GM21576 (cell line): ENCODE data around the gene NACA.
A peak's percentile ranks its signal among the peaks of the same experiment; 100 is the strongest.

Experiments
- ATAC-seq: cut with Tn5 transposase; IDR thresholded peaks from one replicate; pipeline ENCODE4 v1.9.1; 2021; ENCODE audit warnings: mild to moderate bottlenecking, moderate library complexity; ENCODE audit not compliant: unreplicated experiment

The NACA gene

DNA sequence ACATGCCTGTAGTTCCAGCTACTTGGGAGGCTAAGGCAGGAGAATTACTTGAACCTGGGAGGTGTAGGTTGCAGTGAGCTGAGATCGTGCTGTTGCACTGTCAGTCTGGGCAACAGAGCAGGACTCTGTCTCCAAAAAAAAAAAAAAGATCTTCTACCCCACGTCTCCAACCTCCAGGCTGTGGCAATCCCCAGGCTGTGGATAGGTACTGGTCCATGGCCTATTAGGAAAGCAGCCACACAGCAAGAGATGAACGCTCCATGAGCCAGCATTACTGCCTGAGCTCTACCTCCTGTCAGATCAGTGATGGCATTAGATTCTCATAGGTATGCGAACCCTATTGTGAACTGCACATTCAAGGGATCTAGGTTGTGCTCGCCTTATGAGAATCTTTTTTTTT, 30.9 kb downstream of the NACA start:
- ATAC-seq: no peak

DNA sequence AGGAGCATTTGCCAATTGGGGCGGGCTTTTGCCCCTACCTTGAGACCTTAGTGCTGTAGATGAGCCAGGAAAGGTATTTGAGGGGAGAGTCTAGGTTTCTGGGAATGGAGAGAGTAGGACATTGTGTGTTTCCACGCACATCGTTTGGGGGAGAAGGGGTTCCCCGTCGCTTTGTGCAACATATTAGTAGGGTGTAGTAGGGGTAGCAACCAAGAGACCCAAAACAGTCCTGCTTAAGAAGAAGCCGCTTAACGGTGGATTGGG, 36.3 kb downstream of the NACA start:
- no peak for ATAC-seq

DNA sequence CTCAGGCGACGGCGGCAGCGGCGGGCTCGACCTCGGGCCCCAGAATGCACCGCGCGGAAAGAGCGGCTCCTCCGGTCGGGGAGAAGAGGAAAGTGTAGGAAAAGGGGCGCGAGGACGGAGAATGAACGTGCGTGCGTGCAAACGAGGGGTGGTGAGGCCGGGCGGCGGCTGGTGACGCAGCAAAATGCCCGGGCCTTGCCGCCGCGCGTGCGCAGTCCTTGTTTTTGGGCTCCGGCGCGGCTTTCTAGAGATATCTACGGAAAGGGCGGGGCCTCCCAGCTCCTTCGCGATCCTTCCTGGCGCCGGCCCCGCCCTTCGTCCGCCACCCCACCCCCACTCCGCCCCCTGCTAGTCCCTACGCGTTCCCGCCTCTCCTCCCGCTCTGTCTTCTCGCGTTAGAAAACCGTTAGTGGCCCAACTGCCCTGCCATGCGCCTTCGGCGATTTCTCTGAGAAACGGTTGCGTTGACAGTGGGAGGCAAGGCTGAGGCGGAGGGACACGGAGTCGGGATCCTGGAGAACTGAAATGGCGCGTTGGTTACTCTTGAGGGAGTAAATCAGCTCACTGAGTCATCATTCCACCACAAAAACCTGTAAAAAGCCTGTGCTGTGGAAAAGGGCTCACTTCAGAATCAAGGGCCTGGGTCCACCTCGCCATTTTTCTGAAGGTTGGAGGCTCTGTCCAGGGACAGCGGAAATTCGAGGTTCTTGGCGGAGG, 36.8 kb downstream of the NACA start, which contains the start of gene PTGES3:
Gene PTGES3 (minus strand): TSS at position 156 of the 717 bp plus-strand sequence. CDS start 285 bp downstream, outside the sequence.
- peak; percentile 63 for ATAC-seq

DNA sequence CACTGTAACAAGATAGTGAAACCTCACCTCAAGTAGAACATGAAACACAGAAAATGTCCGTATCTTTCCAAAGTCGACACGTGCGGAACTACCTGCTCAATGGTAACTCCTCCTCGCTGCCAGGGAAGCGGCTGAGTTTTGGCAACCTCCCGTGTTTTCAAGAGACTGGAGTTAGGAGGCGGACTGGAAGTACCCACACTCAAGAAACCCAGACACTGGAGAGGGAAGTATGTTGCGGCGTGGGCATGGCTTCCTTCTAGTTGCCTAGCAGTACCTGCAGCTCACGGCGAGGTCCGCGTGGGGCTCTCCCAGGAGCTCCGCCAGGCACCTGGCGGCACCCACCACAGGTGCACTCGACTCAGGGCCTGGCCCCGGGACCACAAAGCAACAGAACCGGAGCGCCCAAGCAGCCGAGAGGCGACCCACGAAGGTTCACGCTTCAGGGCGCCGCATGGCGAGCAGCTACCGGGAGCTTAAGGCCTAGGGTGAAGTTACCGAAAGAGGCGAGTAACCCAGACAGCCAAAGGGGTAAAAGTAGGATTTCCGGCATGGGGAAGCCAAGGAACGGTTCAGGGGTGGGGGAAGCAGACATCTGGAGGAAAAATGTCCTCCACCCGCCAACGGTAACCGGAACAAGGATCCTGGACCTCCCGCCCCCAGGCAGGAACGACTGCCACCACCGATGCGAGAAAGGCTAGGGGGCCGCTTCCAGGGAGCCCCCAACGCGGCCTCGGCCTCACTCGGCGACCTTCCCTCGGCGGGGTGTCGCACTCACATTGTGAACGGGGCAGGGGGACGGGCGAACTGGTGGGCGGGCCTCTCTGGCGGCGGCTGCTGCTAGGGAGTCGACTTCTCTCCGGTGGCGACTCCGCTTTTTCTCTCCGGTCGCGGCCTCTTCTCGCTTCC, 37.6 kb downstream of the NACA start:
- ATAC-seq: peak; percentile 3

DNA sequence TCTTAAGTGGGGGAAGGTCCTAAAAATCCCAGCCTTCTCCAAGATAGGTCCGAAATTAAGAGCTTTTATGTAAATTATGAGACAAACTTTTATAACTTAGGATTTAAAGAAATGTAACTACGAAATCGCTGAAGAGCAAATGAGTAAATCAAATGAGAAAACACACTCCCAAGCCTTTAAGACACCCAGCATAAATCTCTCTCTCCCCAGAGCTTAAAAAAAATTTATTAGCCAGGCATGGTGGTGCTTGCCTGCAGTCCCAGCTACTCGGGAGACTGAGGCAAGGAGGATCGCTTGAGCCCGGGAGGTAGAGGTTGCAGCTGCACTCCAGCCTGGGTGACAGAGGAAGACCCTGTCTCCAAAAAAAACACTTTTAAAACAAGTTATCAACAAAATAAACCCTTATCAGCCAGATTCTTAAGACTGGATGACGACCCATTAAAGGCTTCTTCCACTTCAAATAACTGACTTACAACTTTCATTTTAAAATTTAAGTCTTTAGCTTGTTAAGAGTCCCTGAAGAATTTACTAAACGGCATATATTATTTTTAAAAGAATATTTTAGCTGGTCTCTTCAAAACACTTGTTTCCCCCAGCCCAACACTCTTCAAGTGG, 40.2 kb downstream of the NACA start:
- ATAC-seq: no peak

DNA sequence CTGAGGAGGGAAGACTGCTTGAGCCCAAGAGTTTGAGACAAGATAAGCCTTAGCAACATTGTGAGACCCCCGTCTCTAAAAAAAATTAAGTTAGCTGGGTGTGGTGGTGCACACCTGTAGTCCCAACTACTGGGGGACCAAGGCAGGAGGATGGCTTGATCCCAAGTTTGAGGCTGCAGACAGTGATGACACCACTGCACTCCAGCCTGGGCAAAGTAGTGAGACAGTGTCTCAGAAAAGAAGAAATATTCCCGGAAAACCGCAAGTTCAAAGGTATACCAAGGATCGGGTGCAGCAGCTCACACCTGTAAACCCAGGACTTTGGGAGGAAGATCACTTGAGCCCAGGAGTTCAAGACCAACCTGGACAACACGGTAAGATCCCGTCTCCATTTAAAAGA, 42.8 kb downstream of the NACA start:
- no peak for ATAC-seq

DNA sequence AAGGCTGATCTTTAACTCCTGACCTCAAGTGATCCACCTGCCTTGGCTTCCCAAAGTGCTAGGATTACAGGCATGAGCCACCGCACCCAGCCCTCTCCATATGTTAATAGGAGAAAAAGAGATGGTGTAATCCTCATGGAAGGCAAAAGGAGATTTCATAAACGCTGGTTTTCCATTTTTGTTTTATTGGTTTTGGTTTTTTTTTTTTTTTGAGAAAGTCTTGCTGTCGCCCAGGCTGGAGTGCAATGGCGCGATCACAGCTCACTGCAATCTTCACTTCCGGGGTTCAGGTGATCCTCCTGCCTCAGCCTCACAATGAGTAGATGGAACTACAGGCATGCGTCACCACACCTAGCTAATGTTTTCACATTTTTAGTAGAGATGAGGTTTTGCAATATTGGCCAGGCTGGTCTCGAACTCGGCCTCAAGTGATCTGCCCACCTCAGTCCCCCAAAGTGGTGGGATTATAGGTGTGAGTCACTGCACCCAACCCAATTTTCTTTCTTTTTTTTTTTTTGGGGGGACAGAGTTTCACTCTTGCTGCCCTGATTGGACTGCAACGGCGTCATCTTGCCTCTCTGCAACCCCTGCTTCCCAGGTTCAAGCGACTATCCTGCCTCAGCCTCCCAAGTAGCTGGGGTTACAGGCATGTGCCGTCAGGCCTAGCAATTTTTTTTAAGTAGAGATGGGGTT, 45.1 kb downstream of the NACA start:
- ATAC-seq: no peak

DNA sequence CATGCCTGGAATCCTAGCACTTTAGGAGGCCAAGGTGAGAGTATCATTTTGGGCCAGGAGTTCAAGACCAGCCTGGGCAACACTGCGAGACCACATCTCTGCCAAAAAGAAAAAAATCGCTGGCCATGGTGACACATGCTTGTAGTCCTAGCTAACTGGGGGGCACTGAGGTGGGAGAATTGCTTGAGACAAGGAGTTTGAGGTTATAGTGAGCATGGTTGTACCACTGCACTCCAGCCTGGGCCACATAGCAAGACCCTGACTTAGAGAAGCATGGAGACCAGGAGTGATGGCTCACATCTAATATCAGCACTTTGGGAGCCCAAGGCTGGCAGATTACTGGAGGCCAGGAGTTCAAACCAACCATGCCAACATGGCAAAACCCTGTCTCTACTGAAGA, 46.2 kb downstream of the NACA start:
- no peak for ATAC-seq

DNA sequence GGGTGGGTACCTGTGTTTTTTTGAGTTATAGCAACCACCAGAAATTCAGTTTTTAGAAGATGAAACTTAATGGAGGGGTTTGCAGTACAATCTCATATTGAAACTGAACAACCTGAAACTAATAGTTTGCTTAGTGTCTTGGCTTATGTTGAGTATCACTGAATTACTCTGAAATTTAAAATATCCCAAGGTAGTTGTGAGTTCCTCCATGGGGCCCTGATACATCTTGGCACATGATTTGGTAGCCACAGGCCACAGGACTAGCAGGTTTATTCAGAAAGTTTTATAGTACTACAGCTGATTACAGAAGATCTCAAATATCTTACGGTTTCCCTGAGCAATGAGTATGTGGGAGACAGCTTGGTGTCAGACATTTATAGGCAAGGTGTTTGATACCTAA, 47.4 kb downstream of the NACA start:
- ATAC-seq: no peak

DNA sequence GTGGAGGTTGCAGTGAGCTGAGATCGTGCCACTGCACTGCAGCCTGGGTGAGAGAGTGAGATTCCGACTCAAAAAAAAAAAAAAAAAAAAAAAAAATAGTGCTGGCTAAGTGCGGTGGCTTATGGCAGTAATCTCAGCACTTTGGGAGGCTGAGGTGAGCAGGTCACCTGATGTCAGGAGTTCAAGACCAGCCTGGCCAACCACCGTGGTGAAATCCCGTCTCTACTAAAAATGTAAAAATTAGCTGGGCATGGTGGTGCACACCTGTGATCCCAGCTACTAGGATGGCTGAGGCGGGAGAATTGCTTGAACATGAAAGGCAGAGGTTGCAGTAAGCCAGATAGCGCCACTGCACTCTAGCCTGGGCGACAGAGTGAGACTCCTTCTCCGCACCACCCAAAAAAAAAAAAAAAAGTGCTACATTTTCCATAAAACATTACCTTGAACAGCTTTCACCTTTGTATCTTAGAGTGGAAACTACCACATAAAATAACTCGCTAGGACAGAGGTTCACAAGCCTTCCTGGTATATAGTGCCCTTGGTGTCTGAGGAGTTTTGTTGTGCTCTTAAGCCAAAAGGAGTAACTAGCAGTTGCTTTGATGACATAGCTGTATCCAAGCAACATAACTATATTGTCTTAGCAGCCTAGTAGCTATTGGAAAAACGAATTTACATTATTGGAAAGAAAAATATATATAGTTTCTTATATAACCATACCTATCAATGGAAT, 48.1 kb downstream of the NACA start:
- no peak for ATAC-seq

DNA sequence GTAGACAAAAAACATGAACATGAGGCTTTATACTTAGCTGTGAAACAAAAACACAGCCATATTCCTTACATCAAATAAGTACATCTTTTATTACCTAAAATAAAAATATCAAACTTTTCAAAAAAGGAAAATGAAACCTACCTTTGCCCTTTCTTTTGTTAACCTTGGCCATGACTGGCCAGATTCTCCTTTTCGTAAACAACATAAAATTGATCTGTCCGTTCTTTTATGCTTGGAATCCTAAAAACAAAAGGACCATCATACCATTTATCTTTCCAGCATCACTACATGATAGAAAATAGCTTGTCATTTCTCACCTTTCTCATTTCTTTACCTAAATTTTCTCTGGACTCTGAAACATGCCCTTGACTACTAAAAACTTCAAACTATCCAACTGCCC, 53.5 kb downstream of the NACA start:
- no peak for ATAC-seq

DNA sequence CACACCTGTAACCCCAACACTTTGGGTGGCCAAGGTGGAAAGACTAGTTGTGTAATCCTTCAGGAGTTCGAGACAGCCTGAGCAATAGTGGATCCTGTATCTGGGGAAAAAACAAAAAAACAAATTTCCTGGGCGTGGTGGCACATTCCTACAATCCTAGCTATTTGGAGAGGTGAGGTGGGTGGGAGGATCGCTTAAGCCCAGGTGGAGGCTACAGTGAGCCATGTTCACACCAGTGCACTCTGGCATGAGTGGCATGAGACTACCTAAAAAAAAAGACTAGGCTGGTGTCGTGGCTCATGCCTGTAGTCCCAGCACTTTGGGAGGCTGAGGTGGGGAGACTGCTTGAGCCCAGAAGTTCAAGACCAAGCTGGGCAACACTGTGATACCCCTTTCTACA, 54.3 kb downstream of the NACA start:
- ATAC-seq: no peak

DNA sequence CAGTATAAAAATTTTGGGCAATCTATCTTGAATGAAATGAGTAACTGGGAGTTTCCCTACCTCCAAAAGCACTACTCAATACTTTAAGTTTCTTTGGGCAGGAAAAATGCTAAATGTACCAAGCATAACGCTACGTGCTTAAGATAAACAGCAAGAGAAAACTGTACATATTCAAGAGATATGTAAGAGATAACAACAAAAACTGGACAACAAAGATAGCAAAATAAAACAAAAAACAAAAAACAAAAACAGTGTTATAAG, 57.0 kb downstream of the NACA start:
- no peak for ATAC-seq
